OCI-LY7 (cell line): ENCODE measurements around the gene TM9SF1. TPM values are rescaled to one million over a fixed set of nuclear protein-coding genes. Genes with fewer than 3 reads are reported as not detected.

Experiments used
- BruUV-seq: library from RNA; stranded (reverse); fragments of 400-500 nt; replicated peaks from 2 replicates; lab custom pipeline; 2021; lab: Mats Ljungman, UMichigan
- CTCF ChIA-PET: fragments of 300-600 bp; sonication (Branson Sonifier 250); formaldehyde crosslinking; loops from one replicate; lab custom pipeline; 2022; ENCODE audit warnings: antibody characterized with exemption; ENCODE audit not compliant: unreplicated experiment; lab: Charles Lee
- POLR2A ChIA-PET: fragments of 300-600 bp; sonication (Branson Sonifier 250); formaldehyde crosslinking; loops from one replicate; lab custom pipeline; 2022; ENCODE audit warnings: antibody characterized with exemption; lab: Charles Lee
- DNase-seq: peaks from one replicate; pipeline ENCODE4 v3.0.0-alpha.2; 2015; ENCODE audit warnings: low spot score
- H2AFZ ChIP-seq: fragments of 200-600 bp; sonication (generic), shearing (Covaris generic); 2 replicates; pipeline ENCODE4 v1.6.1; 2014; ENCODE audit warnings: mild to moderate bottlenecking, antibody characterized with exemption, low read length, moderate library complexity
- H3K27ac ChIP-seq: fragments of 200-600 bp; sonication (generic); 2 replicates; pipeline ENCODE4 v1.5.1; 2014; ENCODE audit warnings: mixed run types, low read depth, mild to moderate bottlenecking, moderate library complexity, low read length, inconsistent platforms; ENCODE audit not compliant: poor library complexity, severe bottlenecking
- H3K36me3 ChIP-seq: fragments of 200-600 bp; sonication (generic); 2 replicates; pipeline ENCODE4 v1.6.1; 2014; ENCODE audit warnings: mild to moderate bottlenecking, antibody characterized with exemption, low read length, moderate library complexity, mixed read lengths; ENCODE audit not compliant: insufficient read depth
- H3K4me1 ChIP-seq: fragments of 200-600 bp; sonication (generic); 2 replicates; pipeline ENCODE4 v1.5.1; 2014; ENCODE audit warnings: mild to moderate bottlenecking, low read length; ENCODE audit not compliant: insufficient read depth, poor library complexity, severe bottlenecking
- H3K4me2 ChIP-seq: fragments of 200-600 bp; sonication (generic); 2 replicates; pipeline ENCODE4 v1.6.1; 2014; ENCODE audit warnings: mild to moderate bottlenecking, low read length
- H3K4me3 ChIP-seq: fragments of 200-600 bp; sonication (generic); 2 replicates; pipeline ENCODE4 v1.5.1; 2014; ENCODE audit warnings: mild to moderate bottlenecking, low read depth, low read length; ENCODE audit not compliant: poor library complexity, severe bottlenecking
- H3K79me2 ChIP-seq: fragments of 200-600 bp; sonication (generic); 2 replicates; pipeline ENCODE4 v1.6.1; 2016; ENCODE audit warnings: low read depth, mild to moderate bottlenecking, low read length, moderate library complexity, mixed read lengths; ENCODE audit not compliant: insufficient read depth
- H3K9me2 ChIP-seq: fragments of 200-600 bp; sonication (generic); 2 replicates; pipeline ENCODE4 v1.6.1; 2016; ENCODE audit warnings: mild to moderate bottlenecking, low read length, mixed read lengths; ENCODE audit not compliant: insufficient read depth
- H3K9me3 ChIP-seq: fragments of 200-600 bp; sonication (generic); 2 replicates; pipeline ENCODE4 v1.6.1; 2014; ENCODE audit warnings: mild to moderate bottlenecking, mixed run types, low read length, mixed read lengths
- H4K20me1 ChIP-seq: fragments of 200-600 bp; sonication (generic); 2 replicates; pipeline ENCODE4 v1.6.1; 2014; ENCODE audit warnings: mild to moderate bottlenecking, antibody characterized with exemption, low read length, moderate library complexity, mixed read lengths; ENCODE audit not compliant: insufficient read depth
- EZH2phosphoT487 ChIP-seq: fragments of 200-600 bp; sonication (generic); IDR thresholded peaks from 2 replicates; pipeline ENCODE4 v1.6.1; 2018; ENCODE audit warnings: low read depth, borderline replicate concordance, mild to moderate bottlenecking, mixed run types, antibody characterized with exemption, low read length, moderate library complexity, mixed read lengths
- intact Hi-C: fragments of 100-400 bp; cut with micrococcal nuclease; formaldehyde crosslinking; loops from one replicate; pipeline ENCODE4 v1.10.0; 2022; ENCODE audit not compliant: unreplicated experiment
- total RNA-seq, 2 experiments: library from RNA; depleted of rRNA in 1 of 2; stranded (reverse); fragments of >200 nt in 1 of 2; shearing (Covaris generic) in 1 of 2; gene quantifications; 2 replicates each; pipeline ENCODE4 v1.2.3, GENCODE V29; 2014 to 2022
- TF ChIP-seq, protein P1 (sequence below): fragments of 200-600 bp; sonication (generic); conservative IDR thresholded peaks from 2 replicates; pipeline ENCODE4 v1.5.1; 2014; ENCODE audit warnings: mild to moderate bottlenecking, antibody characterized with exemption, low read length, moderate library complexity, mixed read lengths

Gene TM9SF1
- total RNA-seq, 2 experiments from 2014 or later, result 23.4 to 27.8 TPM

DNA sequence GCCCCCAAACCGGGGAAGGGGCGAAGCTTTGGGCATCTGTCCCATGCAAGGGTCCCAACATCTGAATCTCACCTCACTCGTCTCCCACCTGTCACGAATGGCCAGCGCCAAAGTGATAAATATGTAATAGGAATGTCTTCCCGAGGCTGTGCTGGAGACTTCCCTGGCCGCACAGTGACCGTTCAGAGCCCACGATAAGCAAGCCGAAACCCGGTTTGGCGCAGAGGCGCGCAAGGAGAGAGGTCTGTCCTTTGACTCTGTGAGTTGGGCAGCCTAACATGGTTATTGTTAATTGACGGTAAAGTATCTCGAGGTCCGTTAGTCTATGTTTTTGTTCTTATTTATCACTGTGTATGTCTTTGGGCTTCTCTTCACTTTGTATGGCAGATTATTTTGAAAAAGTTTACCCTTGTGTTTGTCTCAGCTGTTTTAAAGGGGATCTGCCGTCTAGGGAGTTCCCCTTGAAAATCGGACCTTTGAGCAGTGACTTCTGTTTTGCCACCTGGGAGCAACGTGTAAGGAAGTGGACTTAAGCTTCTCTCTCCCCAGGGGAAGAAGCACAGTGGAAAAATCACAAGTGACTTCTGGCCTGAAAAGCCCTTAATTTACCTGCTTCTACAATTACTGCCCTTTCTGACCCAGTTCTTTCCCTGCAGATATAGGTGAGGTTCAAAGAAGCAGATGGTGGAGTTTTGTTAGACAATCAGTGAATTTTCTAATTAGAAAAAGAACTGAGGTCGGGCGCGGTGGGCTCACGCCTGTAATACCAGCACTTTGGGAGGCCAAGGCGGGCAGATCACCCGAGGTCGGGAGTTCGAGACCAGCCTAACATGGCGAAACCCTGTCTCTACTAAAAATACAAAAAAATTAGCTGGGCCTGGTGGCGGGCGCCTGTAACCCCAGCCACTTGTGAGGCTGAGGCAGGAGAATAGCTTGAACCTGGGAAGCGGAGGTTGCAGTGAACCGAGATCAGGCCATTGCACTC, 1.1 kb upstream of the TM9SF1 start:
- ChIA-PET CTCF (interaction anchor here (0.5 to 1.0 kb wide), 3 partner anchors 15 to 88 kb away, joined by 3 to 4 read pairs (median 4); partner anchors contain the start of gene PSME1), POLR2A (interaction anchor here (0.7 to 2.3 kb wide), 8 partner anchors 14 to 86 kb away, joined by 3 to 18 read pairs (median 5); partner anchors contain the start of genes CHMP4A, EMC9, PSME1 and PSME2)
- no peaks in the 10 kb centered on the region for H3K9me2 ChIP-seq
- TF ChIP-seq, protein P1, sequence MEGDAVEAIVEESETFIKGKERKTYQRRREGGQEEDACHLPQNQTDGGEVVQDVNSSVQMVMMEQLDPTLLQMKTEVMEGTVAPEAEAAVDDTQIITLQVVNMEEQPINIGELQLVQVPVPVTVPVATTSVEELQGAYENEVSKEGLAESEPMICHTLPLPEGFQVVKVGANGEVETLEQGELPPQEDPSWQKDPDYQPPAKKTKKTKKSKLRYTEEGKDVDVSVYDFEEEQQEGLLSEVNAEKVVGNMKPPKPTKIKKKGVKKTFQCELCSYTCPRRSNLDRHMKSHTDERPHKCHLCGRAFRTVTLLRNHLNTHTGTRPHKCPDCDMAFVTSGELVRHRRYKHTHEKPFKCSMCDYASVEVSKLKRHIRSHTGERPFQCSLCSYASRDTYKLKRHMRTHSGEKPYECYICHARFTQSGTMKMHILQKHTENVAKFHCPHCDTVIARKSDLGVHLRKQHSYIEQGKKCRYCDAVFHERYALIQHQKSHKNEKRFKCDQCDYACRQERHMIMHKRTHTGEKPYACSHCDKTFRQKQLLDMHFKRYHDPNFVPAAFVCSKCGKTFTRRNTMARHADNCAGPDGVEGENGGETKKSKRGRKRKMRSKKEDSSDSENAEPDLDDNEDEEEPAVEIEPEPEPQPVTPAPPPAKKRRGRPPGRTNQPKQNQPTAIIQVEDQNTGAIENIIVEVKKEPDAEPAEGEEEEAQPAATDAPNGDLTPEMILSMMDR, result no peak
- TF ChIP-seq EZH2phosphoT487, result no peak
- H3K4me3 ChIP-seq, result peak overlapping the region; percentile 75
- TSS peak; percentile 85 for BruUV-seq
- no peaks in the 10 kb centered on the region for H4K20me1 ChIP-seq
- peaks cover 26% of the 10 kb centered on the region for H3K4me1 ChIP-seq
- peak; percentile 71 for DNase-seq
- 0 out of 2 replicates have a peak, but pooled peaks cover 3% of the 10 kb centered on the region for H3K9me3 ChIP-seq
- peaks cover 44% of the 10 kb centered on the region for H3K36me3 ChIP-seq
- peaks cover 17% of the 10 kb centered on the region; the same call in 1 of the 2 replicates for H3K79me2 ChIP-seq
- peak overlapping the region; percentile 86 for H3K27ac ChIP-seq
- H3K4me2 ChIP-seq, result peak overlapping the region; percentile 91
- intact Hi-C loops, result loop anchor here (1.0 to 5.0 kb wide), 2 partner anchors 17 to 171 kb away; partner anchors contain the start of genes CHMP4A and NFATC4
- peak overlapping the region; percentile 32; the same call in 1 of the 2 replicates for H2AFZ ChIP-seq

DNA sequence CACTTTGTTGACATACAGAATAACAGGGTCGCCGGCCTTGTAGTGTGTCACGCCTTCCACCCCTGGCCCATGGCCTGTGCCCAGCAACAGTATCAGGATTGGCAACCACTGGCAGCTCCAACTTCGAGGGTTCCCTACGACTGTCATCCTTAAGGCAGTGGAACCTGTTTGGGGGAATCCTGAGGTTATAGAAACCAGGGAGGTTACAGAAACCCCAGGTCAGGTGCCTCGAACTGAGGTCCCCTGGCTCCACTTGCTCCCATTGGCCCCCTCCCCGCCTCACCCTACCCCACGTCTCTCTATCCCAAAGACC, 412 bp downstream of the TM9SF1 start:
- BruUV-seq, result no TSS peak
- Histone ChIP-seq H3K9me3 (no peaks in the 10 kb centered on the region), H3K9me2 (no peaks in the 10 kb centered on the region), H3K4me3 (peak overlapping the region; percentile 75), H3K36me3 (peaks cover 39% of the 10 kb centered on the region), H2AFZ (peak overlapping the region; percentile 32; the same call in 1 of the 2 replicates), H3K4me2 (peak overlapping the region; percentile 91), H3K79me2 (peaks cover 17% of the 10 kb centered on the region; the same call in 1 of the 2 replicates), H4K20me1 (no peaks in the 10 kb centered on the region), H3K27ac (peak overlapping the region; percentile 86), H3K4me1 (peaks cover 26% of the 10 kb centered on the region)
- no peak for TF ChIP-seq EZH2phosphoT487
- TF ChIP-seq, protein P1, result no peak
- no peak for DNase-seq
- ChIA-PET POLR2A (interaction anchor here (0.5 to 2.3 kb wide), 7 partner anchors 24 to 85 kb away, joined by 4 to 8 read pairs (median 6); partner anchors contain the start of genes DCAF11, EMC9, NRL and PSME1), CTCF (no interaction called here)
- intact Hi-C loops, result loop anchor here (5.0 kb wide), 1 partner anchor 172 kb away; the partner anchor contains the start of gene NFATC4
